Colonic mucosa (tissue), 4 donors: ENCODE results near the gene LTA. TPM values are rescaled to one million over a fixed set of nuclear protein-coding genes. Genes with fewer than 3 reads are reported as not detected.

Experiments
- DNase-seq: peaks from one replicate; pipeline ENCODE4 v3.0.0-alpha.2; 2020
- H3K27ac ChIP-seq: fragments of 200-600 bp; one replicate; pipeline ENCODE4 v1.8.0; 2021
- H3K27me3 ChIP-seq: fragments of 200-600 bp; one replicate; pipeline ENCODE4 v1.8.0; 2021
- H3K36me3 ChIP-seq: fragments of 200-600 bp; one replicate; pipeline ENCODE4 v1.8.0; 2021
- H3K4me1 ChIP-seq: fragments of 200-600 bp; one replicate; pipeline ENCODE4 v1.8.0; 2021; ENCODE audit warnings: mild to moderate bottlenecking
- H3K4me3 ChIP-seq: fragments of 200-600 bp; one replicate; pipeline ENCODE4 v1.8.0; 2021
- H3K9ac ChIP-seq, 2 donors: one replicate each; pipeline ENCODE4 v1.7.0; 2013; ENCODE audit warnings: control low read depth in 2 of 2, low read depth in 2 of 2, low read length in 2 of 2
- H3K9me3 ChIP-seq: fragments of 200-600 bp; one replicate; pipeline ENCODE4 v1.8.0; 2021
- CTCF ChIP-seq: fragments of 200-600 bp; IDR thresholded peaks from one replicate; pipeline ENCODE4 v1.8.0; 2022; ENCODE audit warnings: antibody characterized with exemption, mild to moderate bottlenecking
- intact Hi-C: fragments of 100-400 bp; cut with DNase I; formaldehyde crosslinking; loops from one replicate; pipeline ENCODE4 v1.14.1; 2022
- total RNA-seq, 2 donors: library from RNA; stranded (reverse); fragmentation: NEBNext Ultra II Directional in 1 of 2; extraction: Animal tissue kit (Norgen Biotek cat#: 25700) in 1 of 2; gene quantifications; one replicate each; pipeline ENCODE4 v1.2.1, GENCODE V29; 2021
- donor health status: healthy.
- donor health status: DM: no; HTN: no; CAD: no.
- donor health status: DM: no; HTN: no; CAD: no.

LTA gene
- total RNA-seq, 2 donors from 2014 or later = 0.35 to 2.4 TPM

GRCh38 chr6:31533455-31533841 lies 38.6 kb upstream of the LTA start:
- TF ChIP-seq CTCF = no peak
- no peak overlapping the region for H3K27ac ChIP-seq
- H3K4me3 ChIP-seq = no peak overlapping the region
- no peaks in the 10 kb centered on the region for H3K4me1 ChIP-seq
- DNase-seq = no peak
- H3K36me3 ChIP-seq = peaks cover 44% of the 10 kb centered on the region
- no peaks in the 10 kb centered on the region for H3K9me3 ChIP-seq
- H3K9ac ChIP-seq = no peak overlapping the region
- no peaks in the 10 kb centered on the region for H3K27me3 ChIP-seq
- intact Hi-C loops = no loop called here

- Histone ChIP-seq H3K4me3 (no peak overlapping the region), H3K4me1 (peaks cover 2% of the 10 kb centered on the region), H3K36me3 (peaks cover 49% of the 10 kb centered on the region), H3K27me3 (no peaks in the 10 kb centered on the region), H3K9me3 (no peaks in the 10 kb centered on the region), H3K9ac (no peak overlapping the region), H3K27ac (no peak overlapping the region)
- DNase-seq = no peak
- intact Hi-C loops = no loop called here
- no peak for TF ChIP-seq CTCF
These were observed 38.1 kb upstream of the LTA start for GRCh38 chr6:31534011-31534410.

GRCh38 chr6:31534521-31535040 lies 37.5 kb upstream of the LTA start:
- H3K9ac ChIP-seq = no peak overlapping the region
- no peak for DNase-seq

DNA sequence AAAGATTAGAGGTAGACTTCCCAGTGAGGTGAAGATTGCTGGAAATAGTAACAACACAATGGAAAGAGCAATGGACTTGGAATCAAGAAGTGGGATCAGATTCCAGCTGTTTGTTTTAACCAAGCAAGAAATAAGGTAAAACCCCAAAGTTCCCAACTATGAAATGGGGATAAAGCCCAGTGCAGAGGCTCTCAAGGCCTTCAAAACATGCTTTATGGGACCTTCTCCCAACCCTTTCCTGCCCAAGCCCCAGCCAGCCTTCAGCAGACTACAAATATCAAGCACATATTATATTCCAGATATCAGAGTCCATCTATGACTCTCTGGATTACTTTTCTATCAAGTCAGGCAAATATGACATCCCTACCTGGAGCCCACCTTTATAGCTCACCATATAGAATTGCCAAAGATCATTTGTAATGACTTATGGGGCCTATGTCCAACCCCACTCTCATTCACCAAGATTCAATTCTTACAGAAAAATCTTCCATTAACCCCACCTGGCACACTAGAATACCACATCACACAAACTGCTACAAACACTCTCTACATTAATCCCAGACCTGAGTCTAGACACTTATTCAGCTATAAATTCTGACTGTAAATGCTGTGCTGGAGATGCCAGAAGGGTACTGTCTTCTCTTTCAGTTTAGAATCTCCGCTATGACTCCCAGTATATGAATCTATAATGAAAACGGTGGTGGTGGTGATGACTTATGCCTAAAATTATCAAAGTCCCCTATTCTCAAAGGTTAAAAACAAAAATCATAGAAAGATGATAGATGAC lies 36.4 kb upstream of the LTA start:
- no peak for DNase-seq
- Histone ChIP-seq H3K9me3 (no peaks in the 10 kb centered on the region), H3K9ac (no peak overlapping the region), H3K4me3 (no peak overlapping the region), H3K27ac (no peak overlapping the region), H3K27me3 (no peaks in the 10 kb centered on the region), H3K4me1 (peaks cover 11% of the 10 kb centered on the region), H3K36me3 (peaks cover 48% of the 10 kb centered on the region)
- intact Hi-C loops = no loop called here
- TF ChIP-seq CTCF = no peak

More at GRCh38 chr6:31534521-31535040, 37.5 kb upstream of the LTA start:
- Histone ChIP-seq H3K4me1 (peaks cover 8% of the 10 kb centered on the region), H3K27ac (no peak overlapping the region), H3K36me3 (peaks cover 50% of the 10 kb centered on the region), H3K4me3 (no peak overlapping the region), H3K27me3 (no peaks in the 10 kb centered on the region), H3K9me3 (no peaks in the 10 kb centered on the region)
- intact Hi-C loops = no loop called here
- TF ChIP-seq CTCF = no peak

DNA sequence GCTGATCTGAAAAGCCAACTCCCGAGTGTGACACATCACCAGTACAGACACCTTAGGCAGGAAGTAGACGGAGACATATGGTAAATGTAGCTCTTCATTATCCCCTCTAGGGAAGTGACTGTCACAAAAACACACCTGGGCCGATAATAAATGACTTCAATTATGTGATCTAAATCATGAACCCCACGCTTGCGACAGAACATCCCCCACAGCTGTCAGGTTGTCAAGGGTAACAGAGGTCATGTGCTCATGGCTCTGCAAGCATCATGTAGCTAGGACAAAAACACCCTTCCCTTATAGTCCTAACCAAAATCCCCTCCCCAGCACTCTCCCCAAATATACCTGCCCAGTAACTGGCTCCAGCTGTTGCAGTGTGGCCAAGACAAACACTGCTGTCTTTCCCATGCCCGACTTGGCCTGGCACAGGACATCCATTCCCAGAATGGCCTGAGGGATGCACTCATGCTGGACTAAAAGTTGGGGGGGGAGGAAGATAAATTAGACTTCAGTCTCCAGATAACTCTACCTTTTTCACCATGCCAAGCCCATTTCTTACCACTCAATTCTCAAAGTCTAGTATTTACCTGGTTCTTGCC lies 33.2 kb upstream of the LTA start:
- no peak for TF ChIP-seq CTCF
- H3K9ac ChIP-seq = peak overlapping the region in 1 of 2 donors; percentile 1
- no peak overlapping the region for H3K4me3 ChIP-seq
- no peaks in the 10 kb centered on the region for H3K27me3 ChIP-seq
- DNase-seq = no peak
- peaks cover 34% of the 10 kb centered on the region for H3K36me3 ChIP-seq
- H3K4me1 ChIP-seq = peaks cover 11% of the 10 kb centered on the region
- no peaks in the 10 kb centered on the region for H3K9me3 ChIP-seq
- intact Hi-C loops = no loop called here
- H3K27ac ChIP-seq = no peak overlapping the region
